DOHH2 (cell line): Measurements from ENCODE around the gene EXOC3.

ENCODE experiments used
- H3F3A ChIP-seq: fragments of 200-600 bp; sonication (generic), shearing (Covaris generic); 2 replicates; pipeline ENCODE4 v1.6.0; 2016; ENCODE audit warnings: antibody characterized with exemption, mild to moderate bottlenecking; ENCODE audit not compliant: control insufficient read depth, insufficient read depth
- H3K27ac ChIP-seq: fragments of 200-600 bp; sonication (generic); 2 replicates; pipeline ENCODE4 v1.5.1; 2014; ENCODE audit warnings: low read depth, mild to moderate bottlenecking, low read length, moderate library complexity
- H3K27me3 ChIP-seq: fragments of 200-600 bp; sonication (generic); 2 replicates; pipeline ENCODE4 v1.6.1; 2014; ENCODE audit warnings: mild to moderate bottlenecking, low read length, mixed read lengths; ENCODE audit not compliant: control insufficient read depth
- H3K36me3 ChIP-seq: fragments of 200-600 bp; sonication (generic); 2 replicates; pipeline ENCODE4 v1.6.1; 2014; ENCODE audit warnings: mild to moderate bottlenecking, low read length, moderate library complexity, mixed read lengths; ENCODE audit not compliant: control insufficient read depth
- H3K4me1 ChIP-seq: fragments of 200-600 bp; sonication (generic); 2 replicates; pipeline ENCODE4 v1.6.1; 2014; ENCODE audit warnings: mild to moderate bottlenecking, low read length, mixed read lengths; ENCODE audit not compliant: control insufficient read depth
- H3K4me2 ChIP-seq: fragments of 200-600 bp; sonication (generic); 2 replicates; pipeline ENCODE4 v1.6.0; 2014; ENCODE audit warnings: mild to moderate bottlenecking, low read length, moderate library complexity
- H3K4me3 ChIP-seq: fragments of 200-600 bp; sonication (generic); 2 replicates; pipeline ENCODE4 v1.5.1; 2014; ENCODE audit warnings: mild to moderate bottlenecking, low read length, mixed read lengths
- H3K79me2 ChIP-seq: fragments of 200-600 bp; sonication (generic); 2 replicates; pipeline ENCODE4 v1.6.1; 2014; ENCODE audit warnings: mild to moderate bottlenecking, low read length, mixed read lengths; ENCODE audit not compliant: control insufficient read depth
- H3K9me2 ChIP-seq: fragments of 200-600 bp; sonication (generic); replicated peaks from 2 replicates; pipeline ENCODE4 v1.6.1; 2014; ENCODE audit warnings: mild to moderate bottlenecking, low read length, mixed read lengths; ENCODE audit not compliant: control insufficient read depth
- H3K9me3 ChIP-seq: fragments of 200-600 bp; sonication (generic); 2 replicates; pipeline ENCODE4 v1.6.1; 2014; ENCODE audit warnings: antibody characterized with exemption, low read length, mixed read lengths; ENCODE audit not compliant: control insufficient read depth, insufficient read depth
- H4K20me1 ChIP-seq: fragments of 200-600 bp; sonication (generic); 2 replicates; pipeline ENCODE4 v1.6.0; 2014; ENCODE audit warnings: low read depth, mild to moderate bottlenecking, antibody characterized with exemption, low read length, moderate library complexity; ENCODE audit not compliant: control insufficient read depth, insufficient read depth
- EZH2phosphoT487 ChIP-seq: fragments of 200-600 bp; sonication (generic); IDR thresholded peaks from 2 replicates; pipeline ENCODE4 v1.6.1; 2017; ENCODE audit warnings: borderline replicate concordance, mild to moderate bottlenecking, antibody characterized with exemption, low read length, moderate library complexity, mixed read lengths
- TF ChIP-seq, protein P1 (sequence below): fragments of 200-600 bp; sonication (generic); IDR thresholded peaks from one replicate; pipeline ENCODE4 v1.5.1; 2014; ENCODE audit warnings: antibody characterized with exemption, mild to moderate bottlenecking, low read depth, low read length; ENCODE audit not compliant: poor library complexity, severe bottlenecking

The EXOC3 gene

DNA sequence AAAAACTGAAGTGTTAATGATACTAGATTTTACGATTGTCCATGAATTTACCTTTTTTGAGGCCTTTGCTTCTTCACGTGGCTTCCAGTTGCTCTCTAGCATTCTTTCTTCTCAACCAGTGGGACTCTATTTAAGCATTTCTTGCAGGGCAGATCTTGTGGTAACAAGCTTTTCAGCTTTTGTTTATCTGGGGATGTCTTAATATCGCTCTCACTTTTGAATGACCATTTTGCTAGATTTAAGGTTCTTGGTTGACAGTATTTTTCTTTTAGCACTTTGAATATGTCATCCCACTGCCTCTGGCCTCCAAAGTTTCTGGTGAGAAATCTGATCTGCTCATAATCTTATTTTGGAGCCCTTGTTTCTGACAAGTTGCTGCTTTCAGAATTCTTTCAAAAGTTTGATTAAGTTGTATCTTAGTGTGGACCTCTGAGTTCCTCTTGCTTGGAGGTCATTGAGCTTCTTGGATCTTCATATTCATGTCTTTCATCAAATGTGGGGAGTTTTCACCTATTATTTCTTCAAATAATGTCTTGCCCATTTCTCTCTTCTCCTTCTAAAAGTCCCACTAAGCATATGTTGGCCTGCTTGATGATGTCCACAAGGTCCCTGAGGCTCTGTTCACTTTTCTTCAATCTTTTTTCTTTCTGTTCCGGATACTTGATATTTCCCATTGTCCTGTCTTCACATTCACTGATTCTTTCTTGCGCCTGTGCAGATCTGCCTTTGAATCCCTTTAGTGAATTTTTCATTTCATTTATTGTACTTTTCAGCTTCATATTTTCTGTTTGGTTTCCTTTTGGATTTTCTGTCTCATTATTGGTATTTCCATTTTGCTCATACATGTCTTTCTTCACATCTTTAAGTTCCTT is 8.8 kb downstream of the EXOC3 start:
- no peaks in the 10 kb centered on the region for H3K9me2 ChIP-seq
- H3K27me3 ChIP-seq = no peaks in the 10 kb centered on the region
- no peaks in the 10 kb centered on the region for H3K9me3 ChIP-seq
- H3K79me2 ChIP-seq = peaks cover 82% of the 10 kb centered on the region
- no peak overlapping the region for H3K4me3 ChIP-seq
- peaks cover 4% of the 10 kb centered on the region; the same call in 1 of the 2 replicates for H3F3A ChIP-seq
- no peaks in the 10 kb centered on the region for H4K20me1 ChIP-seq
- no peak overlapping the region for H3K27ac ChIP-seq
- H3K4me2 ChIP-seq = no peak overlapping the region
- H3K4me1 ChIP-seq = peaks cover 5% of the 10 kb centered on the region
- H3K36me3 ChIP-seq = peaks cover 96% of the 10 kb centered on the region
- no peak for TF ChIP-seq EZH2phosphoT487
- TF ChIP-seq, protein P1, sequence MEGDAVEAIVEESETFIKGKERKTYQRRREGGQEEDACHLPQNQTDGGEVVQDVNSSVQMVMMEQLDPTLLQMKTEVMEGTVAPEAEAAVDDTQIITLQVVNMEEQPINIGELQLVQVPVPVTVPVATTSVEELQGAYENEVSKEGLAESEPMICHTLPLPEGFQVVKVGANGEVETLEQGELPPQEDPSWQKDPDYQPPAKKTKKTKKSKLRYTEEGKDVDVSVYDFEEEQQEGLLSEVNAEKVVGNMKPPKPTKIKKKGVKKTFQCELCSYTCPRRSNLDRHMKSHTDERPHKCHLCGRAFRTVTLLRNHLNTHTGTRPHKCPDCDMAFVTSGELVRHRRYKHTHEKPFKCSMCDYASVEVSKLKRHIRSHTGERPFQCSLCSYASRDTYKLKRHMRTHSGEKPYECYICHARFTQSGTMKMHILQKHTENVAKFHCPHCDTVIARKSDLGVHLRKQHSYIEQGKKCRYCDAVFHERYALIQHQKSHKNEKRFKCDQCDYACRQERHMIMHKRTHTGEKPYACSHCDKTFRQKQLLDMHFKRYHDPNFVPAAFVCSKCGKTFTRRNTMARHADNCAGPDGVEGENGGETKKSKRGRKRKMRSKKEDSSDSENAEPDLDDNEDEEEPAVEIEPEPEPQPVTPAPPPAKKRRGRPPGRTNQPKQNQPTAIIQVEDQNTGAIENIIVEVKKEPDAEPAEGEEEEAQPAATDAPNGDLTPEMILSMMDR = no peak

DNA sequence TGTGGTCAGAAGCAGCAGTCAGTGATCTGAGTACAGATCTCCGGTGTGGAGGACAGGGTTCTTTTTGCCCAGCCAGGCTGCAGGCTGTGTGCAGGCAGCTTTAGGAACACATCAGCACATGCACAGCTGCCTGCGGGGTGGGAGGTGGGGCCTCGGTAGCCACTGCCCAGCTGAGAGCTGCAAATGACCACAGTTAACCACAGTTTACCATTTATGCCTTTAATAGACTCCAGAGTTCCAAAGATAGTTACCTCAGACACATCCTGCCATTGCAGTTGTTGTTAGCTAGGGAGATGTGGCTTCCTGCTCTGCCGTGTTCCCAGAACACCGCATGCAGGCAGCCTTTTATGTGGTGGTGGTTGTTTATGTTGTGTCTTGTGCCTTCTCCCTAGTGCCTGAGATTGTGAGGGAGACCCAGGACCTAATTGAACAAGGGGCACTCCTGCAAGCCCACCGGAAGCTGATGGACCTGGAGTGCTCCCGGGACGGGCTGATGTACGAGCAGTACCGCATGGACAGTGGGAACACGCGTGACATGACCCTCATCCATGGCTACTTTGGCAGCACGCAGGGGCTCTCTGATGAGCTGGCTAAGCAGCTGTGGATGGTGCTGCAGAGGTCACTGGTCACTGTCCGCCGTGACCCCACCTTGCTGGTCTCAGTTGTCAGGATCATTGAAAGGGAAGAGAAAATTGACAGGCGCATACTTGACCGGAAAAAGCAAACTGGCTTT is 10.2 kb downstream of the EXOC3 start:
- peaks cover 5% of the 10 kb centered on the region for H3K4me1 ChIP-seq
- peaks cover 82% of the 10 kb centered on the region for H3K79me2 ChIP-seq
- H3K9me3 ChIP-seq = no peaks in the 10 kb centered on the region
- no peaks in the 10 kb centered on the region for H3K9me2 ChIP-seq
- H3K4me2 ChIP-seq = no peak overlapping the region
- H3K4me3 ChIP-seq = no peak overlapping the region
- H3K27ac ChIP-seq = no peak overlapping the region
- H3K36me3 ChIP-seq = peaks cover 96% of the 10 kb centered on the region
- TF ChIP-seq, protein P1 = no peak
- TF ChIP-seq EZH2phosphoT487 = no peak
- H3K27me3 ChIP-seq = no peaks in the 10 kb centered on the region
- no peaks in the 10 kb centered on the region for H4K20me1 ChIP-seq
- peaks cover 4% of the 10 kb centered on the region; the same call in 1 of the 2 replicates for H3F3A ChIP-seq

DNA sequence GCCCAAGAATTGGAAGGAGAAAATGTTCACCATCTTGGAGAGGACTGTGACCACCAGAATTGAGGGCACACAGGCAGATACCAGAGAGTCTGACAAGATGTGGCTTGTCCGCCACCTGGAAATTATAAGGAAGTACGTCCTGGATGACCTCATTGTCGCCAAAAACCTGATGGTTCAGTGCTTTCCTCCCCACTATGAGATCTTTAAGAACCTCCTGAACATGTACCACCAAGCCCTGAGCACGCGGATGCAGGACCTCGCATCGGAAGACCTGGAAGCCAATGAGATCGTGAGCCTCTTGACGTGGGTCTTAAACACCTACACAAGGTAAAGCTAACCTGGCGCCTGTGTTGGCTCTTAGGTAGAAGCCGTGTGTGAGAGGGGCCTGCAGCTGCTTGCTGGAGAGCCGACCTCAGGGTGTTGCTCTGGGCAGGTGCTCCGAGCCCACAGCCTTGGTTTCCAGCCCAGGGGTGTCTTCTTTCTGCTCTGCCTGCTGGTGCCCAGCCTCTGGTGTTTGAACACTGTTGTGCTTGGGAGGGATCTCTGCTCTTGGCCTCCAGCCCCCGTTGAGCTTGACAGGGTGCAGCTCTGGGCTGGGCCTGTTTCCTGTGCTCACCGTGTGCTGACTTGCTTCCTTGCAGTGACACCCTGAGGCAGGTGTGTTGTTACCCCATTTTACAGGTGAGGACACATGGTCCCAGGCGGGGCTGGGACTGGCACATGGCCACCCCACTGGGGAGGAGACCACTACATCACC is 10.9 kb downstream of the EXOC3 start:
- no peak overlapping the region for H3K4me3 ChIP-seq
- H3K4me2 ChIP-seq = no peak overlapping the region
- H3K9me3 ChIP-seq = no peaks in the 10 kb centered on the region
- H3K9me2 ChIP-seq = no peaks in the 10 kb centered on the region
- H3K27ac ChIP-seq = no peak overlapping the region
- no peaks in the 10 kb centered on the region for H4K20me1 ChIP-seq
- H3K79me2 ChIP-seq = peaks cover 88% of the 10 kb centered on the region
- H3K4me1 ChIP-seq = peaks cover 5% of the 10 kb centered on the region
- H3K27me3 ChIP-seq = no peaks in the 10 kb centered on the region
- H3F3A ChIP-seq = peaks cover 4% of the 10 kb centered on the region; the same call in 1 of the 2 replicates
- H3K36me3 ChIP-seq = peaks cover 96% of the 10 kb centered on the region
- no peak for TF ChIP-seq EZH2phosphoT487
- TF ChIP-seq, protein P1 = no peak
